Superior temporal gyrus (tissue), 1 donor: ENCODE data around the gene FARSA.
"Not testable (repeated sequence)": the region's sequence is repeated elsewhere in the genome, so short reads cannot be mapped to it uniquely, and the experiment has no call there.

ENCODE experiments used
- DNase-seq: peaks from one replicate; pipeline ENCODE4 v3.0.0-alpha.2; 2016; ENCODE audit errors: extremely low spot score

Gene FARSA

GRCh38 chr19:12890787-12891552 is 42.5 kb downstream of the FARSA start, which contains the start of gene GCDH:
Gene GCDH (plus strand): TSS chr19:12891160. CDS start chr19:12891305, 145 bp downstream.
- peak; percentile 100 for DNase-seq

DNA sequence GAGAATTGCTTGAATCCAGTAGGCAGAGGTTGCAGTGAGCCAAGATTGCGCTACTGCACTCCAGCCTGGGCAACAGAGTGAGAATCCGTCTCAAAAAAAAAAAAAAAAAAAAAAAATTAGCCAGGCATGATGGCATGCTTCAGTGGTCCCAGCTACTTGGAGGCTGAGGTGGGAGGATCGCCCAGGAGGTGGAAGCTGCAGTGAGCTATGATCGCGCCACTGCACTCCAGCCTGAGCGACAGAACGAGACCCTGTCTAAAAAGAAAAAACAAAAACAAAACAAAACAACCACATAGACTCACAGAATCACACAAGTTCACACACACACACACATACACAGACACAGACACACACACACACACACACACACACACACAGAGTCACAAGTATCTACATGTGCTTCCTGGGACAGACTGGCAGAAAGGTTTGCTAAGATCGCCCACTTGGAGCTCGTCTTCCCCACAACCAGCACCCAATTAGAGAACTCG is 43.2 kb downstream of the FARSA start:
- not testable (repeated sequence) for DNase-seq

DNA sequence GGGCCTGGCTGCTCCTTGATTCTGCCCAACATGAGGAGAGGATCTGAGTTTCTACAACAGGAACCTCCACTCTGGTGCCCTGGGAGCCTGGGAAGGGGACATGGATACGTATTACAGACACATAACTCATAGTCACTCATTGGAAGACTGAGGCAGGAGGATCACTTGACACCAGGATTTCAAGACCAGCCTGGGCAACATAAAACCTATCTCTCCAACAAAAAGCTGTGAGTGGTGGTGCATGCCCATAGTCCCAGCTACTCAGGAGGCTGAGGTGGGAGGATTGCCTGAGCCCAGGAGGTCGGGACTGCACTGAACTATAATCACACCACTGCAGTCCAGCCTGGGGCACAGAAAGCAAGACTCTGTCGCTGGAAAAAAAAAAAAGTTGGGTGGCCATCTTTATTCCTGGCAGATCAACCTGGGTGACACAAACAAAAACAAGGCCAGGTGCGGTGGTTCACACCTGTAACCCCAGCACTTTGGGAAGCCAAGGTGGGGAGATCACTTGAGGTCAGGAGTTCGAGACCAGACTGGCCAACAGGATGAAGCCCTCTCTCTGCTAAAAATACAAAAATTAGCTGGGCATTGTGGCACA is 45.4 kb downstream of the FARSA start:
- no peak for DNase-seq

- no peak for DNase-seq
Measured at GRCh38 chr19:12886969-12887747, 46.4 kb downstream of the FARSA start, which contains the start of gene KLF1. Gene KLF1 (minus strand): TSS chr19:12887201. CDS start chr19:12887140, 61 bp downstream.

GRCh38 chr19:12886651-12886968 is 46.9 kb downstream of the FARSA start:
- DNase-seq: no peak

- no peak for DNase-seq
Measured at GRCh38 chr19:12885749-12886650, 47.5 kb downstream of the FARSA start.

- peak; percentile 56 for DNase-seq
Measured at GRCh38 chr19:12884926-12885748, 48.4 kb downstream of the FARSA start.

GRCh38 chr19:12884627-12884925 is 48.9 kb downstream of the FARSA start:
- no peak for DNase-seq

- no peak for DNase-seq
Measured at GRCh38 chr19:12884202-12884601, 49.3 kb downstream of the FARSA start.

- DNase-seq: no peak
Measured at GRCh38 chr19:12882589-12882988, 50.9 kb downstream of the FARSA start.

DNA sequence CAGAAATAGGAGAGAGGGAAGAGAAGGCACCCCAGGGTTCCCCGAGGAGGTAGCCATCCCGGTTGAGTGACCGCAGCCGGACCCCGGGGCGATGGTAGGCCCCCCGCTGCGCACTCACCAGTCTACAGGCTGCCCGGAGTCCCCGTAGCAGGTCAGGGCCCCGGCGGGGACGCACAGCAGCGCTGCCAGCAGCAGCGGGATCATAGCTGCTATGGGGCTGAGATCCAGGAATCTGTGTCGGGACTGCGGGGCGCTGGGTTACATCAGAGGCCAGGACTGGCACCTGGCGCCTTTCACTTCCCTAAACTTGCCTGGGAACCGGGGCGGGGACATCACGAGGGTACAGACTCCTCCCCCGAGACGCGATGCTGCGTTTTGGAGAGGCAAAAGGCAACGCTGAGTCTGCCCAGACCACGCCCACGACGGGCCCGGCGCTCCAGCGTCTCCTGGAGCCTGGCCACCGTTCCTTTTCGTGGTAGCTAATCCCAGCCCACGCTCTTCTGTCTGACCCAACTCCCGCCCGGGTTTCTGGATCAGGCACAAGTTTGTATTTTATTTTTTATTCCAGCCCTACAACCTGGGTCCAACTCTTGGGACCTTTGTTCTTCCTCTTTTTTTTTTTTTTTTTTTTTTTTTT is 52.2 kb downstream of the FARSA start, which contains the start of gene DNASE2:
DNASE2 (minus strand) TSS at position 278 of the 637 bp plus-strand sequence; CDS start at position 204, 74 bp downstream.
- peak; percentile 85 for DNase-seq

- no peak for DNase-seq
Measured at GRCh38 chr19:12880551-12881171, 52.9 kb downstream of the FARSA start.

DNA sequence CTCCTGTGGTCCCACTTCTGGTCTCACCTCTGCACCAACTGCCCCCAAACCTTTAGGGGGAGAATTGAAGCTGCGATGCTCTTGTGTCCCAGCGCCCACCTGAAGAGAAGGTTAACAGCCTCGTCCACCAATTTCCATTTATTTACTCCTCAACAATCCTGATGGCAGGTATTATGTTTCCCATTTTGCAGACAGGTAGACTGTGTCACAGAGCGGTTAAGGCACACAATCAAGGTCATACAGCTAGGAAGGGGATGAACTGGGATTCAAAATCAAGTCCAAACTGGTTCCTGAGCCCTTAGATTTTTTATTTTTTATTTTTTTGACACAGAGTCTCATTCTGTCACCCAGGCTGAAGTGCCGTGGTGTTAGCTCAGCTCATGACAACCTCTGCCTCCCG is 58.4 kb downstream of the FARSA start:
- DNase-seq: no peak

GRCh38 chr19:12873891-12874745 is 59.4 kb downstream of the FARSA start:
- no peak for DNase-seq

DNA sequence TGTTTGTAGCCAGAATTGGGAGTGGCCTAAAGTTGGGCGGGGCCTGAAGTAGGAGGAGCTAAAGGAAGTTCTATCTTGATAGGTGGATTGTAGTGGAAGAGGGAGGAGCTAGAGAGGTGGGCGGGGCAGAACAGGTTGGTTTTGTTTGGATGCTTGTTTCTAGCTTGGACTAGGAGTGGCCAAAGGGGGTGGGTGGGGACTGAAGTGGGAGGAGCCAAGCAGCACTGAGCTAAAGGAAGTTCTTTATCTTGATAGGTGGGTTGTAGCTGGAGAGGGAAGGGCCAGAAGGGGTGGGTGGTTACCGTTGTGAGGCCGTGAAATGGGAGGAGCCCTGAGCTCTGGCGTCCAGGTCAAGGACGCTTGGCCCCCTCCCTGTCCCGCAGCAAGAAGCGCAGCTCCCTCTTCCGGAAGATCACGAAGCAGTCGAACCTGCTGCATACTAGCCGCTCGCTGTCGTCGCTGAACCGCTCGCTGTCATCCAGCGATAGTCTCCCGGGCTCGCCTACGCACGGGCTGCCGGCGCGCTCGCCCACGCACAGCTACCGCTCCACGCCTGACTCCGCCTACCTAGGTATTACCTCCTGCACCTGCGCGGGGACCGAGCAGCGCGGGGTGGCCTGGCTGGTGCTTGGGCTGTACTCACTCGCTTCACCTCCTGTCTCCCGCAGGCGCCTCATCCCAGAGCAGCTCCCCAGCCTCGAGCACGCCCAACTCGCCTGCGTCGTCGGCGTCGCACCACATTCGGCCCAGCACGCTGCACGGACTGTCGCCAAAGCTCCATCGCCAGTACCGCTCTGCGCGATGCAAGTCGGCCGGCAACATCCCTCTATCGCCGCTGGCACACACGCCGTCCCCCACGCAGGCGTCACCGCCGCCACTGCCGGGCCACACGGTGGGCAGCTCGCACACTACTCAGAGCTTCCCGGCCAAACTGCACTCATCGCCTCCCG is 60.3 kb downstream of the FARSA start:
- no peak for DNase-seq
